ENCODE results near the gene TAF4B.
"Not testable (repeated sequence)": the region's sequence is repeated elsewhere in the genome, so short reads cannot be mapped to it uniquely, and the experiment has no call there.

TAF4B gene

DNA sequence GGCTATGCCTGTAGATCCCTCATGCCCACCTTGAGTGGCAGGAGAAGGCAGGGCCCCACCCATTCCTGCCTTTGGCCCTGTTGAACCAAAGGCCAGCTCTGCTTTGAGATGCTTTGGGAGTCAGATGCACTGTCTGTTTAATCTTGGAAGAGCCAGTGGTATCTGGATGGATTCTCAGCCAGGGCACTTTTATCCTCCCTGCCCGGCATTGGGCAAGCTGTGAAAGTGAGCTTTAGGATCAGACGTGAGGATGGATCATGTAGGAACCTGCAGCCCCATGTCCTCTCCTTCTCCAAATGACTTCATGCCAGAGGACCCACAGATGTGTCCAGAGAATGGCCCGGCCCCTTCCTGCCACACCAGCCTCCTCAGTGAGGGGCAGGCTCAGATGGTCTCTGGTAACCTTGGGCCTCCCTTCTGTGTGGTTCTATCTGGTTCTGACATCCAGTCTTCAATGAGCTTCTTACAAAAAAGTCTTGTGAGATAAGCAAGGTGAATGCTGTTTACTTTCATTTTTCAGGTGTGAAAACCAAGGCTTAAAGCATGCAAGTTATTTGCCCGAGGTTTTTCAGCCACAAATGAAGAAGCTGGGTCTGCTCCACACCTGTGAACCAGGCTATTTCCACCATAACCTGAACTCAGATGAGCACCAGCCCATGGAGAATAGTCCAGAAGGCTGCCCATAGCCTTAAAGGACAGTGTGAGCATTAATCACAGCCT, 198.3 kb downstream of the TAF4B start:
- no peak for DNase-seq (ENCODE audit: low read depth)

DNA sequence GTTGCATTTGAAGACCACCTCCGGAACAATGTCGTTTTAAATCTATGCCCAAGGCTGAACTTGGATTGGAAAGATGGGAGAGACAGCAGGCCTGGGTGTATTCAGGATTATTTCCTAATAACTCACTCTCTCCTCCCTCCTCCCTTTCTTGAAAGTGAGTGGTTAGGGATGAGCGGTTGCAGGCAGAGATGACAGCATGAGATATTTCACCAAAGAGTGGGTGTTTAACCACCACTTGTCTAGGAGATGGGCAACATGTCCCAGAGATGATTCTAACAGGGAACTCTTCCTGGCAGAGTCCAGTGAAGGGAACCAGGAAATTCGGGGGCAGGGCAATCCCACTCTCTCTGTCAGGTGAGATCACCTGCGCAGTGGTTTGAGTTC, 198.9 kb downstream of the TAF4B start:
- no peak for DNase-seq (ENCODE audit: low read depth)

GRCh38 chr18:26429535-26430226, 203.4 kb downstream of the TAF4B start:
- DNase-seq (ENCODE audit: low read depth), result no peak

GRCh38 chr18:26432651-26433424, 206.6 kb downstream of the TAF4B start:
- DNase-seq (ENCODE audit: low read depth), result no peak

GRCh38 chr18:26434887-26435286, 208.6 kb downstream of the TAF4B start:
- DNase-seq (ENCODE audit: low read depth), result no peak

DNA sequence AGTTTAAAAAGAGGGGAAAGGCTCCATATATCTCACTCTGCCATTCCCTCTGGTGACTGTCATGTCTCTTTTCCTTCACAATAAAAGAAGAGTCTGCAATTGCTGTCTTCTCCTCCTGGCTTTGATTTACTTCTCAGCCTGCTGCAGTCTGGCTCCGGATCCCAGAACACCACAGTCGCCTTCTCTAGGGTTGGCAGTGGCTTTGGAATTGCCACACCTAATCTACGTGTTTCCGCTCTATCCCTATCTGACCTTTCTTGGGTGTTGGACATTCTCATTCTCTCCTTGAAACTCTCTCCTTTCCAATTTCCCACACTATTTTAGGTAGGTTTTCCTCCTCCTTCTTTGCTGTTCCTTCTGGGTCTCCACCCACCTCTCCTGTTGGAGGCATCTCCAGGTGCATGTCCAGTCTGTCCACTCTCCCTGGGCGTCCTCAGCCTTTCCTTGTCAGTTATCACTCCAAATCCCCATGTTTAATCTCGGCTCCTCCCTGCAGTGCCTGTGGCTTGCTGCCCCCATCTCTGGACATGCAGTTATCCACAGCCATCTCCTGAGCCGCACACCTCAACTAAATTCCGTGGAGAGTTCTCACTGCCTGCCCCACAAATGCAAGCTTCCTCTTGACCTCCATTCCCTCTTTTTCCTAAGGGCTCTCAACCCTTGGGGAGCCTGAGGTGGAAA, 209.3 kb downstream of the TAF4B start:
- DNase-seq (ENCODE audit: low read depth), result no peak

DNA sequence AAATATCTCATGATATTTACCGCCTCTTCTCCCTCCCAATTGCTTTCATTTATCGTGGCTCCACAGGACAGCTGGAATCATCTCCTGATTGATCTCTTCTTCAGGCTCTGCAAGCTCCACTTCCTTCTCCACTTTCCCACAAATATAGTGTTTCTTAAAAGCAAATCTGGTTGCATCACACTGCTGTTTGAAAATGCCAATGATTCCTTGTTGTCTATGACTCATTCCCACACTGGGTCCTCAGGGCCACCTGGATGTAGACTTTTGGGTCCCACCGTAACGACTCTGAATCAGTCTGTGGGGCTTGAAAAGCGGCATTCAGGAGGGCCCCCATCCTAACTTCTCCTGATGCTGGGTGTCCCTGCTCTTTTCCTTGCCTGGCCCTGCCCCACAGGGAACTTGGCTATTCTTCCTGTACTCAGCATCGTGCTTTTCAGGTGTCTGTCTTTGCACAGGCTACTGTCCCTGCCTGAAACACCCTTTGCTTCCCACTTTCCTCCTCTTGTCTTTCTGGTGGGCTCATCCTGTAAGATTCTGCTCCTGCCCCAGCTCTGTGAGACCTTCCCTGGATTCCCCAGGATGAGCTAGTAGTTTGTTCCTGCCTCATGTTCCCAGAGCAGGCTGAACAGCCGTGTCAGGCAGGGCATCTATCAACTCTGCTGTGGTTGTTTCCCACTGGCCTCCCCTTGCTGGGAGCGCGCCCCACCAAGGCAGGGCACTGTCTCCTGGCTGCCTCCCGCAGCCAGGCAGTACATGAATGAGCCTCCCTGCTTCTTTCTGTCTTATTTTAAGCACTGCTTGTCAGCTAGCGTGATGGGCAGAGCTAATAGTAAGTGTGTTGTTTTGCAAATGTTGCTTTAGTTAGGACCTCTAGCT, 210.2 kb downstream of the TAF4B start:
- DNase-seq (ENCODE audit: low read depth), result no peak

- not testable (repeated sequence) for DNase-seq (ENCODE audit: low read depth)
These were observed 211.4 kb downstream of the TAF4B start for GRCh38 chr18:26437634-26438033.

DNA sequence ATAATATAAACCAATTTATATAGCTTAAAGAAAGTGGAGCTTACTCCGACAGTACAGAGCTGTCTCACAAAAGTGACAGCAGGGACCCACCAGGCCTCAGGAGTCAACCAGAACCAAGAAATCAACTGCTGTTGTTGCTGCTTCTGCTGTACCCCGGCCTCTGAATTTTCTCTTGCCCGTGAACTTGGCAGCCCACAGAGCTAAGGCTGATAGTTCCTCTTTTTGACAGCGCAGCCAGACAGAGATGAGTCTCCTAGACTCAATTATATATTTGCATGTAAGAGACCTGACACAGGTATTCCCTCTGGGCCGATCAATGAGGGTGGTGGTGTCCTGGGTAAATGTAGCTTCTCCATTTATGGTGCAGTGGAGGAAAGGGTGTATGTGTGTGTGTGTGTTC, 212.7 kb downstream of the TAF4B start:
- DNase-seq (ENCODE audit: low read depth), result no peak

DNA sequence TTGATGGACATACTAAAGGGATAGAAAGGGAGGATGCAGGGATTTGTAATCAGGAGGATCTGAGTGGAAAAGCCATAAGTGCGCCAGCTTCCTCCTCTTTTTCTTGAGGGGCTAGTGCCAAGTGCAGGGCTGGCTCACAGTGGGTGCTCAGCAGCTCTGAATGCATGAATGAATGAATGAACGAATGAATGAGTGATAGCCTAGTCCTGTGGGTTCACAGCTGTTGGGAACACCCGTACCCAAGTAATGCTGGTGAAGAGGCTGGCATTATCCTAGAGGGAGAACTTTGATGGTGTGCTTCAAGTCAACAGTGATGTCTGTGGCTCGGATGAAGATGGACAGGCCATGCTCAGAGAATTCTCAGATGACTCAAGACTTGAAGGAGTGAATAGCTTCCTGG, 213.3 kb downstream of the TAF4B start:
- no peak for DNase-seq (ENCODE audit: low read depth)

- DNase-seq (ENCODE audit: low read depth), result no peak
These were observed 214.4 kb downstream of the TAF4B start for GRCh38 chr18:26440644-26441043.
